Dermis microvascular lymphatic vessel endothelial cell (primary cell): ENCODE data around the gene LRRC36. TPM values are rescaled to one million over a fixed set of nuclear protein-coding genes. Genes with fewer than 3 reads are reported as not detected.
"Not testable (repeated sequence)": the region's sequence is repeated elsewhere in the genome, so short reads cannot be mapped to it uniquely, and the experiment has no call there.

Experiments
- DNase-seq, 2 donors: peaks; one replicate each; pipeline versions ENCODE4 v3.0.0 to v3.0.0-alpha.2; 2010; ENCODE audit warnings: low read depth in 2 of 2
- total RNA-seq: library from RNA; depleted of rRNA; stranded (reverse); fragments of >200 nt; gene quantifications from 2 replicates; pipeline ENCODE4 v1.2.1, GENCODE V29; 2014

The LRRC36 gene
- total RNA-seq, 1 donor from 2014 or later = 0.13 TPM

- no peak for DNase-seq
Measured at GRCh38 chr16:67399749-67400704, 73.4 kb downstream of the LRRC36 start.

- DNase-seq = no peak
Measured at GRCh38 chr16:67400901-67401300, 74.3 kb downstream of the LRRC36 start.

GRCh38 chr16:67403976-67404555 lies 77.5 kb downstream of the LRRC36 start:
- peak in 1 of 2 donors; percentile 36 for DNase-seq

GRCh38 chr16:67404740-67405226 lies 78.2 kb downstream of the LRRC36 start:
- no peak for DNase-seq

GRCh38 chr16:67405336-67405735 lies 78.7 kb downstream of the LRRC36 start:
- no peak for DNase-seq

GRCh38 chr16:67406111-67406971 lies 79.7 kb downstream of the LRRC36 start:
- DNase-seq = peak in 1 of 2 donors; percentile 74

- DNase-seq = no peak
Measured at GRCh38 chr16:67407176-67407787, 80.7 kb downstream of the LRRC36 start.

DNA sequence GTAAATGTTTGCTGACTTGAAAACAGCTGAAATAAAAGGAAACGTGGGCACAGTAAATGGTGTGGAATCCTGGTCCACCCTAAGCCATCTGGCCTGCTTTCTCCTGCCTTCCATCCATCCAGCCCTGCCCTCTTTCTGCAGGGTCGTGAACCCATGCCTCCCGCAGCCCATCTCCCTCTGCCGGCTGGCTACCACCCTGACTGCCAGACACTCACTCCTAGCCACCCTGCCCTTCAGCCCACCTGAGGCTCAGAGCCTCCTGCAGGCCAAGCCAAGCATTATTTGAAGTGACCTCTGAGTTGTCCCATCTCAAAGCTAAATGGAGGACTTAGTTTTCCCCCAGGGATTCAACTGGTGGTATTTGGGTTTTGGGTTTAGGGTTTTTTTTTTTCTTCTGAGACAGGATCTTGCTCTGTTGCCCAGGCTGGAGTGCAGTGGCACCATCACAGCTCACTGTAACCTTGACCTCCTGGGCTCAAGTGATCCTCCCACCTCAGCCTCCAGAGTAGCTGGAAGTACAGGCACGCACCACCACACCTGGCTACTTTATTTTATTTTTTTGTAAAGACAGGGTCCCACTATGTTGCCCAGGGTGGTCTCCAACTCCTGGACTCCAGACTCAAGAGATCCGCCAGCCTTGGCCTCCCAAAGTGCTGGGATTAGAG lies 81.3 kb downstream of the LRRC36 start:
- no peak for DNase-seq

GRCh38 chr16:67409631-67410030 lies 83.0 kb downstream of the LRRC36 start:
- DNase-seq = no peak

DNA sequence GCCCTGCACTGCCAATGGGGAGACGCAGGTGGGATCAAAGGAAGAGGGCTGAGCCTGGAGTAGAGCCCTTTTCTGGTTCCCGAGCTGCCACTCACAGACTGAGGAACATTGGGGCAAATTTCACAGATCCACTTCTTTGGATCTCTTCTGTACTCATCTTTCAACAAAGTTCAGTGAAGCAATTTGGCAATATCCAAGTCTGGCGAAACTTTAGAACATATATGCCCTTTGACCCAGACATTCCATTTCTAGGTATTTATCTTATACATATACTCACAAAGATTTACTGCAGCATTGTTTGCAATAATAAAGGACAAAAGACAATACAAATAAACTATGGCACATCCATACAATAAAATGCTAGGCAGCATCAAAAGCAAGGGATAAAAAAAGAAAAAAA lies 84.7 kb downstream of the LRRC36 start:
- DNase-seq = no peak

DNA sequence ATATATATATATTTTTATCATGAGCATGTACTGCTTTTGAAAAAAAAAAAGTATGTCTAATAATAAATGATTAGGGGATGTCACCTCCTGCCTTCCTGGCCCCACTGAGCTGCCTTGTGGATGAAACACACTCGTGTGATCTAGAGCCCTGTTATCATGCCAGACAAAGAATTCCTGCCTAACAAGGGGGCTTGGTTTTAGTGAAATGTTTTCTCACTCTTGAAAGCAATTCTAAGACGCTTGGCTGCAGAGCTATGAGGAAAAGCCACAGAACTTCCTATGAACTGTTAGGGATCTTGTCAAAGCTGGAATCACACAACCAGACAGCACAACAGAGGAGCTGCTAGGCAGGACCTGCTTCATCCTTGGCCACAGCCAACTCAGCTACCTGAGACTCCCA lies 85.7 kb downstream of the LRRC36 start:
- no peak for DNase-seq

GRCh38 chr16:67413978-67414911 lies 87.6 kb downstream of the LRRC36 start:
- no peak for DNase-seq

DNA sequence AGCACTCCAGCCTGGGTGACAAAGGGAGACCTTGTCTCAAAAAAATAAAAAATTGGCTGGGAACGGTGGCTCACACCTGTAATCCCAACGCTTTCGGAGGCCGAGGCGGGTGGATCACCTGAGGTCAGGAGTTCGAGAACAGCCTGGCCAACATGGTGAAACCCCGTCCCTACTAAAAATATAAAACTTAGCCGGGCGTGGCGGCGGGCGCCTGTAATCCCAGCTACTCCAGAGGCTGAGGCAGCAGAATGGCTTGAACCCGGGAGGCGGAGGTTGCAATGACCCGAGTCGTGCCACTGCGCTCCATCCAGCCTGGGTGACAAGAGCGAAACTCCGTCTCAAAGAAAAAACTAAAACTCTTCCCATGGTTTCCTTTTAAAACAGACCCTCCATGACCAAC lies 88.8 kb downstream of the LRRC36 start:
- not testable (repeated sequence) for DNase-seq

- peak in 1 of 2 donors; percentile 76 for DNase-seq
Measured at GRCh38 chr16:67415872-67416793, 89.5 kb downstream of the LRRC36 start, which contains the start of gene ZDHHC1. TSS of gene ZDHHC1 (minus strand) at chr16:67416477. CDS start at chr16:67407775, 8,702 bp downstream.

DNA sequence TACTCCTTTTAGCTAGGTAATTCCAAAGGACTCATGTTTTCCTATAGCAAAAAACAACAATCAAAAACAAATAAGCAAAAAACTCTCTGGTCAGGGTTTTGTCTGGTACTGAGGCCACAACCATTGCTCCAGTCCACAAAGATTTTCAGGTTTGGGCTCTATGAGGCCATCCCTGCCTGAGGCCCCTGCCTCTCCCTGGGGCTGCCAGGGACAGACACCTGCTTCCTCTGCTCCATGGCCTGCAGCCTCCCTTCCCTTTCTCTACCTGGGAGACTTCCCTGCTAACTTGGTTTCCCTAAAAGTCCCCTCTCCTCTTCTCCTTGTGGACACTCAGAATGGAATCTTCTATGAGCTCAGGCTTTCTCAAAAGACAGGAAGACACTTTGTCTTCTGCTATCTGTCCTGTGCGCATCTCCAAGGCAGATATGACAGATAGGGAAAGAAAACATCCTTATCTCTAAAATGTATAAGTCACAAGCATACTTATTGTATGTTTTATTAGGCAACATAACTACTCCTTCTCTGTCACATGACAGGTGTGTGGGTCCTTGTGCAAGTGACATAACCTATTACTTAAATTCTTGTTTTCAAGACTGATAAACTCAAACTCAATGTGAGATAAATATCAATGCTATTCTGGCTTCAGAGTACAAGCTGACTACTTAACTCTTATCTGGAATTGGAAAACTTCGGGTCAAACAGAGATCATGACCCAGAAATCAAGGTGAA lies 90.9 kb downstream of the LRRC36 start:
- no peak for DNase-seq

DNA sequence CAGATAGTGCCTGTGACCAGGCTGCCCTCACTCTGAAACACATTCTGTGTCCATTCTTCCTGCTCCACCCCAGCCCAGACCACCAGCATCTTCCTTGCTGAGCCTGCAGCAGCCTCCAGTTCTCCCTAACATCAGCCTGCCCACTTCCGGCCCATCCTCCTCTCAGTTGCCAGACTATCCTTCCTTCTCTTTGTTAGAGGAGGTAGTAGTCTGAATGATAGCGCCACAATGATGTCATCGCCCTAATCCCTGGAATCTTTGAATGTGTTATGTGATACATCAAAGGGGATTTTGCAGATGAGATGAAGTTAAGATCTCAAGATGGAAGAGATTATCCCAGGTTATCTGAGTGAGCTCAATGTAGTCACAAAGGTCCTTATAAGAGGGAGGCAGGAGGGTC lies 92.9 kb downstream of the LRRC36 start:
- no peak for DNase-seq

- DNase-seq = no peak
Measured at GRCh38 chr16:67419931-67420330, 93.3 kb downstream of the LRRC36 start.

- no peak for DNase-seq
Measured at GRCh38 chr16:67421030-67421429, 94.4 kb downstream of the LRRC36 start.
